HG02759 (cell line): ENCODE results near the gene FGD5.

Source experiments
- ATAC-seq: cut with Tn5 transposase; IDR thresholded peaks from one replicate; pipeline ENCODE4 v1.9.1; 2021; ENCODE audit warnings: mild to moderate bottlenecking, moderate library complexity; ENCODE audit not compliant: unreplicated experiment

Gene FGD5

DNA sequence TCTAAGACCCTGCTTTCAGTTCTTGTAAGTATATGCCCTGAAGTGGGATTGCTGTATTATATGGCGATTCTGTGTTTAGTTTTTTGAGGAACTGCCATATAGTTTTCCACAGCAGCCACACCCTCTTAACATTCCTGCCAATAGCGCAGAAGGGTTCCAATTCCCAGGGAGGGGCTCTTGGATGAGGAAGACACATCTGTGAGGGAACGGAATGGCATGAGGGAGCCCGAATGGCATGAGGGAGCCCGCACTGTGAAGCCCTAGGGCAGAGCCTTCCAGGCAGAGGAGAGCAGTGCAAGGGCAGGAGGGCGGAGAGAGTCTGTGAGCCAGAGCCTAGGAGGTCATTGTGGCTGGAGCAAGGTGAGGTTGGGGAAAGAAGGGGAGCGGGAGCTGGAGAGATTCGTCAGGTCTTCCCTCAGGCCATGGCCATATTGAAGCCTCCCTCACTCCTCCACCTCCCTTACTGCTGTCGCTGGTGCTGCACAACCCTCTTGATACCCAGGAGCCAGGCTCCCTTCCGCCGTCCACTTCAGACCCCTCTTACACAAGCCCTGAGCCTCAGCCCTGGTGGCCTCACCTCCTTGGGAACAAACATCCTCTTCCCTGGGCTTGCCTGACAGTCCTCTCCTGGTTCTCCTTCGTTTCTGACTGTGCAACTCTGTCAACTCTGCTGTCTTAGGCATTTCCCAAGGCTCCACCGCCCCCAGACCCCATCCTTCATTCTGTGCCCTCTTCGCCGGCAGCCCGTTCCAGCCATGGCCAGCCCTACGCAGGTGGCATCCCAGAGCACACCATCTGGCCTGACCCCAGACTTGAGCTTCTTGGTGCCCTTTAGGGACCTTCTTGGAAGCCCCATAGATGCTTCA, 51.4 kb downstream of the FGD5 start:
- no peak for ATAC-seq

DNA sequence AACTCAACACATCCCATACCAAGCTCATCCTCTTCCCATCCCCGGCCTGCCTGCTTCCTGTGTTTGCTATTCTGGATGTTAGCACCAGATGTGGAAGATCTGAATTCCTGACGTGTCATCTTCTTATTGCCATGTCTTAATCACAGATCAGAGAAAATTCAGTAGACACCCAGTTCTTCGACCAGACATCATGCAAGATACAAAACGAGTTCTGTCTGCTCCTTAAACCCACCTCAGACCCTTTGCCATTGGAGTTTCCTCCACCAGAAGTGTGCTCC, 52.0 kb downstream of the FGD5 start:
- ATAC-seq, result no peak

DNA sequence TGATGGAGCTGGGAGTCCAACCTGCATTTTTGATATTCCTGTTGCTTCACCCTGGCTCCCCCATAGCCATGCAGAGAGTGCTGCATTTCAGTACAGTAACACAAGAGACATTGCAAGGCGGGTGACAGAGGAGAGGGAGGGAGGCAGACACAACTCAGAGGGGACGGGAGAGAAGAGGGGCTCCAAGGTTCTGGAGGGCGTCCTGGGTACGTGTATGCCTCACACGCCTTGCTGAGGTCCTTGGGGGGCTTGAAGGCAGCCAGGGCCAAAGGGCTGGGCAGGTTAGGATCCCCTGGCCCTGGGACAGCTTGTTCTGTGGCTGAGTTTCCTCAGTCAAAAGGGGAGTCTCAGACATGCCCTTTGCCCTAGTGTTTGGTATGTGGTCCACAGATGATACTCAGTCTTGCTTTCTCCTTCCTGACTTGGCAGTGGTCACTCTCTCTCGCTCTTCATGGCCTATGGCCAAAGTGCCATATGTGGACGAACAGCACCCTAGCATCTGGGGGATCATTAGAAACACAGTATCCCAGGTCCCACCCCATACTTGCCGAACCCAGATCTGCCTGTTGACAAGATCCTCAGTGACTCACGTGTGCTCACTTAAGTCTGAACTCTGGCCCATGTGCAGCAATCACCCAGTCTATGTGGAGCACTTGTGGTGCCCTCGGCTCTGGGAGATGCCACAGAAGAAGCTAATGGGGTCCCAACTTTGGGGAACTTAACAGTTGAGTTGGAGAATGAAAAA, 52.9 kb downstream of the FGD5 start:
- no peak for ATAC-seq

DNA sequence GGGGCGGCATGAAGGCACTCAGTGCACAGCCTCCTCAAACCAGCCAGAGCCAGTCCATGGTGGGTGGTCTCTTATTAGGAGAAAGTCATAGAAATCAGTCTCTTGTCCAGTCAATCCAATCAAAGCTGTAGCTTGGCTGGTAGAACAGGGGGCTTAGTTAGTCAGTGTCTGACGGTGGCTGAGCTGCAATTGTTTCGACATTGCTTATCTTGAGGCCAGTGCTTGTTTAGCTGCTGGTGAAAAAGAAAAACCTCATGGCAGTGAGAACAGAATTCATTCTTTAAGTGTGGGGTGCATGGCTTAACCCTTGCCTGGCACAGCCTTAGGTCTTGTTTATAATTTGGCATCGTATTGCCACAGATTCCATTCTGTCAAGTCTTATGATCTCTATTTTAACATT, 53.9 kb downstream of the FGD5 start:
- ATAC-seq, result no peak

DNA sequence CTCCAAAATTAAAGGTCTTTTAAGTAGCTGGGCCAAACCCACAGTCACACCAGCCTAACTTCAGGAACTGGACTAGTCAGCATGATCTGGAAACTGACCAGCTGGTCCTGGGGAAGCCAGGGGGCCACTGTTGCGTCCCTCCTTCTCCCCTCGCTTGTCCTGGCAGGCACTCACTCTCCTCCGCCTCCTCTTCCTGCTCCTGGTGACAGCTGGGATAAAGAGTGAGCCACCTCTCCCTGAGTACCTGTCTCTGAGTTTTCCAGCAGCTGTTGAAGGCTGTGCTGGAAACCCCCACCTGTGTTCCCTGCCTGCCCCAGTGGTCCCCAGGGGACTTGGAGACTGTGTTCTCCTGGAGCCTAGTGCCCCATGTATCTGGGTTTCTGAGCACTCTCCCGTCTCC, 56.0 kb downstream of the FGD5 start:
- no peak for ATAC-seq

DNA sequence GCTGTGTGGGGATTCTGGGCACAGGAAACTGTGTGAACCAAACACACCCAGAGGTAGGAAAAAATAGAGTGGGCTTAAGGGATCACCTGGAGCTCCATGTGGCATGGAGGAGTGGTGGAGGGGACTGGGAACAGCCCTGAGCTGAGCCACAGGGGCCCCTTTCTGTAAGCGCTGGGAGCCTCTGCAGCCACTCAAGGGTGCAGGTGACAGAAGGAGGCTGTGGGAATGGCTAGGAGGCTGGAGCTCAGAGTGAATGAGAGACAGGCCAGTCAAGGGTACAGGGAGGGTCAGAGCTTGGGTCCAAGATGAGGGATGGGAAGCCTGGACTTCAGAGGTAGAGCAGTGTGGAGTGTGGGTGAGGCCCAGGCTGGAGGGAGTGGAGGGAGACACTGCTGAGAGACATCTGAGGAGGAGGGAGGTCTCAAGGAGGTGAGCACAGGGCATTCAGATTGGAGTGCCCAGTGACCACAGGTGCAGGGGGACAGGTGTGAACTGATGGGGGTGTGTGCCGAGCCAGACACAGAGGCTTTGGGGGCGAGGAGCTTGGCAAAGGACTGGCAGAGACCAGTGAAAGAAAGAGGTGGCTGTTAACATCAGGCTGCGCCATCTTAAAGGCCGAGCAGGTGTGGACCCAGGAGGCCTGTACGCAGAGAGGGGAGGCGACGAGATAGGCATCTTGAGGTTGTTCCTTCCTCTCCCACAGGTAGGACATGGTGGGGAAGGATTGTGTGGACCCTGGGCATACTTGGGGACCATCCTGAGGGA, 56.8 kb downstream of the FGD5 start:
- ATAC-seq, result no peak

DNA sequence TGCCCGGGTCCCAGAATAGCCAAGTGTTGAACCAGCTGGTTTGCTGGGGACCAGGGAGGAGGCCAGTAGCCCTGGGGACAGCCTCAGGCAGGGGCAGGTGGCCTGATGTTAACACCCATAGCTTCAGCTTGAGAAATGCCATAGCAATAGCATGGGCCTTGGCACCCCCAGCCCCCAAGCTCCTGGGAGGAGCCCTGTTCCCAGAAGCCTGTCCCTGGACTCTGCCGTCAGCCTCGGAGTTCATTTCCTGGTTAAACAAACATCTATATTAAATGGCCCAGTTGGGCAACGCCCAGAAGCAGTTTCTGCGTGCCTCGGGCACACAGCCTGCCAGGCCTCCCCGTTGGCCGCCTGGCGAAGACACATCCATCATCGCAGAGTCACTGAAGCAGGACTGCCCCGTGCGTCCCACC, 58.2 kb downstream of the FGD5 start:
- no peak for ATAC-seq

DNA sequence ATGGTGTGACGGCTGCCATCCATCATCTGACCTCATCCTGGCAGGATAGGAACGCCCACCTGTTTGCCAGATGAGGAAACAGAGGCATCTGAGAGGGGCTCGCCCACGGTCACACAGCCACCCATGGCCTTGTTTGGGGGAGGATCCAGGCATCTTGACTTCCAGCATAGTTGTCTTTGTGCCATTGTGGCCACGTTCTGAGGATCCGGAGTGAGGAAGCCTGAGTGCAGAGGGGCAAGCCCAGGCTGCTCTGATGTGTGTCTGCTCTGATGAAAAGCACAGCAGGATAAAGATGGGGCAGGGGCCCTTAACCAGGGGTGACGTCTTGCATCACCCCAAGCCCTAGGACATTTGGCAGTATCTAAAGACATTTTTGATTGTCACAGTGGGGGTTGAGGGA, 58.7 kb downstream of the FGD5 start:
- no peak for ATAC-seq

DNA sequence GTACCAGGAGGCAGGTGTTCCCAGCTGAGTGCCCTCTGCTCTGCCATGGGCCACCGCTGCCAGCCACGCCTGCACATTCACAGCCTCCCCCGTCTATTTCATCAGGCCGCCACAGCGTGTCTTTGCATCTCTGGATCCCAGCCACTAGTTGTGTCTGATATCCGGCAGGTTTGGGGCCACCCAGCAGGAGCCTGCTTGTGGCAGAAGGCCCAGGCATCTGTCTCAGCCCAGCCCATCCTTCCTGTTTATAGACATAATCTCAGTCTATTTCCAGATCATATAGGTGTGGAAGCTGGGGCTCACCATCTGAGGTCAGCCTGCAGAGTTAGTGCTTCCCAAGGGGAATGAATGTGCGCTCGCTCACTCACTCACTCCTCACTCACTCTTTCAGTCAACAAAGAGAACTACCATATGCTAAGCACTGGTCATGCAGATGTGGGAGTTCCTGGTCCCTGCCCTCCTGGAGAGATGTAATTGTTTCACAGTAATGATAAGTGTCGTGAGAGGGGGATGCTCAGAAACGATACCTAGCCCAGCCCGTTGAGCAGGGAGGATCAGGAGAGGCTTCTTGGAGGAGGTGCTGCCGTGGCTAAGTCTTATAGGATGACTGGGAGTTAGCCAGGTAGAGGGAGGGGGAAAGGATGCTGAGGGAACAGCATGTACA, 60.6 kb downstream of the FGD5 start:
- no peak for ATAC-seq

DNA sequence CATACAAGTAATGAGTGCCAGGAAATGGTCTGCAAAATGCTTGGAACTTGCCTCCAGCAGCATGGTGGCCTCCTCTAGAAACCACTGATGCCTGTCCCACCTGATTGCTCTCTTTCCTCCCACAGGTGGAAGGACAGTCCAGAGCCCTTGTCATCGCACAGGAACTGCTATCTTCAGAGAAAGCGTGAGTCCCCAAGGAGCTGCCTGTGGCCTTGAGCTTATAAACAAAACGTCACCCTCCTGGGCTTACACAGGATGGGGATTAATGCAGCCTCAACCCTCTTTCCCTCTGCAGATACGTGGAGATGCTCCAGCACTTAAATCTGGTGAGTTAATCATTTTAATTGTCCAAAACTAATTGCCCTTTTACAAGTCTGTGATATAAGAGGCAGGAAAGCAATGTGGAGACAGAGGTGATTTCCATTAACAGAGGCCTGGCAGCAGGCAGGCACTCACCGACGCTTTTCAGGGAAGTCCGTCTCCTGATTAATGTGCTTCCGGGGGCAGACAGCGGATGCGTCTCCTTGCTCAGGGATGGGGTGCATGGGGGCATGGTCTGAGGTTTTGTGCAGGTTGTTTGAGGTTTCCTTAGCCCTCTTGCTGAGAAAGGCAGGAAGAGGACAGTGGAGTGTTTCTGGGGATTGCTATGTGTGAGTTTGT, 61.8 kb downstream of the FGD5 start:
- no peak for ATAC-seq

DNA sequence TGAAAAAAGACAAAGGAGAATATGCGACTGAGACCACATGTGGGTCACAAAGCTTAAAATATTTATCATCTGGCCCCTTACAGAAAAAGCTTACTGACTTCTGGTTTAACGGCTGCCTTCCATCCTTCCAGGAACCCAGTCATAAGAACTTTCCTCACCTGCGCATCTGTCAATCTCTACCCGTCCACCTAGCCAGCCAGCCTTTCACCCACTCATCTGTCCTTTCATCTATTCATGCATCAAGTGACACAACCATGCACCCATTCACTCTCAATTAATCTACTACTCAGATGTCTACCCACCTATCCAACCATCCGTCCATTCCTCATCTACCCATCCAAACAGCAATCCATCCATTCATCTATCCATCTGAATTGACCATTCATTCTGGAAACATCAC, 64.5 kb downstream of the FGD5 start:
- ATAC-seq, result no peak

DNA sequence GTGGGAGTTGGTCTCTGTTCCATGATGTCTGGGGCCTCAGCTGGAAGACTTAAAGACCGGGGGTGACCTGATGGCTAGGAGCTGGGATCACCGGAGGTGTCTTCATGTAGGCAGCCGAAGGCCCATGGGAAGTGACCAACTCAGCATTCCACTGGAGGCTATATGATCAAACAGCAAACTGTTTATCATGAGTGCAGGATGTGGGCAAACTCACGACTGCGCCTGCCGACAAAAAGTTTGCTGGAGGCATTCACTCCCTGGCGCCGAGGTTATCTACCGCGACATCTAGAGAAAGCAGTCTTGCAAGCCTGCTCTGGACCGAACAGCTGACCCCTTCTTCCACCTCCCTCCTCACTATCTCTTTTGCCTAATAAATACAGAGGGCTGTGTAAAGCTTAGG, 65.9 kb downstream of the FGD5 start:
- no peak for ATAC-seq

DNA sequence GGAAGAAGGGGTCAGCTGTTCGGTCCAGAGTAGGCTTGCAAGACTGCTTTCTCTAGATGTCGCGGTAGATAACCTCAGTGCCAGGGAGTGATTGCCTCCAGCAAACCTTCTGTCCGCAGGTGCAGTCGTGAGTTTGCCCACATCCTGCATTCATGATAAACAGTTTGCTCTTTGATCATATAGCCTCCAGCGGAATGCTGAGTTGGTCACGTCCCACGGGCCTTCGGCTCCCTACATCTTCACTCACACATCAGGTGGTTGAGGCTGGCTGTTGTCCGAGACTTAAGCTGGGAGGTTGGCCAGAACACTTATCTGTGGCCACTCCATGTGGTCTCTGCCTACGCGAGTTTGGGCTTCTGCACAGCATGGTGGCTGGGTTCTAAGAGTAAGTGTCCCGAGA, 66.5 kb downstream of the FGD5 start:
- no peak for ATAC-seq

DNA sequence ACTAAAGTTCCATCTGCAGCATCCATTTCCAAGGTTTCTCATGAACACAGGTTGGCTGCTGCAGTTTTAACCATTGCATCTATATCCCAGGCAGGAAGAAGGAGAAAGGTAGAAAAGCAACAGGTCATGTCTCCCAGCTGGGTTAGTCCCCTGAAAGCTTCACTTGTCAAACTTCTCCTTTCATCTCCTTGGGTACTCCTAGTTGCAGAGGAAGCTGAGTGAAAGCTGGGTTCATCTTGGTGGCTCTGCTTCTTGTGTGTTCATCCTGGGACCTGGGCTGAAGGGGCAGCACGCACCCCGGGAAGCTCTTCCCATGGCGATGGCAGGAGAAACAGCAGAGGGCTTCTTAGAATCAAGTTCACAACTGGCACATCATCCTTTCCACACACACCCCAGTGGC, 67.3 kb downstream of the FGD5 start:
- no peak for ATAC-seq

DNA sequence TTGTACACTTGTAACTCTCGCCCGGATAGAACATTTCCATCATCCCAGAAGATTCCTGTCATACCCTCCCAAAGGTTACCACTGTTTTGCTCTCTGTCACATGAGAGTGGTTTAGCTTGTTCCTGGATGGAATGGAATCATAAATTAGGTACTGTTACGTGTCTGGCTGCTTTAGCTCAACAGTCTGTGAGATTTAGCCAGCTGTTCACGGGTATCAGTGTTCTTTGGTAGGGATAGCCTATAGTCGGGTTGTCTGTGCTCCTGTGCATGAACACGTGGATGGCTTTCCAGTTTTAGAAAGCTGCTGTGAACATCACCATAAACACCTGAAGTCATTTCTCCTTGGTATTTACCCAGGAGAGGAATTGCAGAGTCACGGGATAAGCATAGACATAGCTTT, 70.4 kb downstream of the FGD5 start:
- ATAC-seq, result no peak

DNA sequence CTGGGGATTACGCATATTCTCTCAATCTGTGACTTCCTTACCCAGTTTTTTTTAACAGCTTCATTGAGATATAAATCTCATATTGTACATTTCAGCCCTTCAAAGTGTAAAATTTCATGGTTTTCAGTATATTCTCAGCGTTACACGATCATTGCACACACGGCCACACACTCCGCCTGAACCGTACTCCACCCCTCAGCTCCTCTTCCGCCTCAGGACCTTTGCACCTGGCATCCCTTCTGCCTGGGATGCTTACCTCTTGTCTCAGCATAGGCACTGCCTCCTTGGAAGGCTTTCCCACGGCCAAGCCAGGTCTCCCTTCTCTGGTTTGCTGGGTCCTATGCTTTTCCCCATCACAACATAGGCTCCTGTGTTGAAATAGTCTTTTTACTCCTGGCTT, 71.2 kb downstream of the FGD5 start:
- ATAC-seq, result no peak

DNA sequence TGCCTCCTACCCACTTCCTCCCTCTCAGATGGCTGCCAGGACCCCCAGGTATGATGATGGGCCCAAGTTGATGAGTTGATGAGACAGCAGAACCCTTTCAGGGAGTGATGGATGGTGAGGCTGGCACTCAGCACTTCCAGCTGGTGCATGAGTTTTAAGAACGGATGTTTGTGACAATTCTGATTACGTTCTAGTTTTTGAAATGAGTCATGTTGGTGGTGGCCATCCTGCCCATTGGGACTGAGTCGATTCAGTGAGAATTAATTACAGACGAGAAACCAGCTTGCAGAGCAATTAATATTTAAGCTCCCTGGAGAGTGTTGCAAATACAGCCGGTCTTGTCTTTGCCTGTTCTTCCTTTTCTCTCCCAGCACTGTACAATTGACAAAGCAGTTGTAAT, 71.7 kb downstream of the FGD5 start:
- no peak for ATAC-seq

DNA sequence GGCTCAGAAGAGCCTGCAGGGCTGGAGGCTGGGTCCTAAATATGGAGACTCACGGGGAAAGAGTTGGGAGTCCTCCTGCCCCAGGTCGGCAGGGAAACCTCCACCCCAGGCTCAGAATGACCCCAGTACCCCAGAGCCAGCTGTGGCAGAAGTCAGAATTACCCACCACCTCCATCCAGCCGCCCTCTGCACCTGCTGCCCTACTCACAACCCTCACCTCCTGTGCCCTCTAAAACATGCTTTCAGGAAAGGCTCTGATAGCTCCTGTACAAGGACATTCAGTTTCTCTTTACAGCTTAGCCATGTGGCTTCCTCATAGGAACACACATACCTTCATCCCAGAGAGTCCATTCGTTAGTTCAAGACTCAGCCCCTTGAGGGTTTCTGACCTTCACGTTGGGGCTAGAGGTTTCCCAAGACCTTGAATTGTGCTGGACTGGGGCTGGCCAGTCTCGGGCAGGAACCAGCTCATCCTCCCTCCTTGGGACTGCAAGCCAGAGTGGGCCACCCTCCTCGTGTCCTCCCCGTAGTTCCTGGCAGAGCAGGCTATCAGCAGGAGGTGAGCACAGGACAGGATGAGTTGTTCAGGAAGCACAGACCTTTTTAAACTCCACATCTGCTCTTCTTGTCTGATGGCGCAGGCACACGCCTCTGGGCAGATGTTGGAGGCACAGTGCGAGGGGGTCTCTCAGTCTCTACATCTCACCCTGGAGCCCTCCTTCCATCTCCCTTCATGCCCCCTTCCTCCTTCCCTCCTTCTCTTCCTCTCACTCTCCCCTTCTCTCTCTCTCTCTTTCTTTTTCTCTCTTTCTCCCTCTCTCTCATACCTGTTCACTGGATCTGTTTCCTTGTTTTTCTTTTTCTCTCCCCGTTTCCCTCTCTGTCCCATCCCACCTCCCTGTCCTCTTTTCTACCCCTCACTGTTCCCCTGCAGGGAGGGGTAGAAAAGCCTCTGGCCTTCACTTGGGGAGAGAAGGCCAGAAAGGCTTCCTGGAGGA, 72.7 kb downstream of the FGD5 start:
- no peak for ATAC-seq

DNA sequence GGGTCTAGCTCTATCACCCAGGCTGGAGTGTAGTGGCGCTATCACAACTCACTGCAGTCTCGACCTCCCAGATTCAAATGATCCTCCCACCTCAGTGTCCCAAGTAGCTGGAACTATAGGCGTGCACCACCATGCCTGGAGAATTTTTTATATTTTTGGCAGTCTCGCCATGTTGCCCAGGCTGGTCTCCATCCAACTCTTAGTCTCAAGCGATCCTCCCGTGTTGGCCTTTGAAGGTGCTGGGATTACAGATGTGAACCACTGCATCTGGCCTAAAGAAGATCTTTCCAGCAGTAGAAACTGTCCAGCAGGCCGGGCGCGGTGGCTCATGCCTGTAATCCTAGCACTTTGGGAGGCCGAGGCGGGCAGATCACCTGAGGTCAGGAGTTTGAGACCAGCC, 73.5 kb downstream of the FGD5 start:
- ATAC-seq, result no peak

DNA sequence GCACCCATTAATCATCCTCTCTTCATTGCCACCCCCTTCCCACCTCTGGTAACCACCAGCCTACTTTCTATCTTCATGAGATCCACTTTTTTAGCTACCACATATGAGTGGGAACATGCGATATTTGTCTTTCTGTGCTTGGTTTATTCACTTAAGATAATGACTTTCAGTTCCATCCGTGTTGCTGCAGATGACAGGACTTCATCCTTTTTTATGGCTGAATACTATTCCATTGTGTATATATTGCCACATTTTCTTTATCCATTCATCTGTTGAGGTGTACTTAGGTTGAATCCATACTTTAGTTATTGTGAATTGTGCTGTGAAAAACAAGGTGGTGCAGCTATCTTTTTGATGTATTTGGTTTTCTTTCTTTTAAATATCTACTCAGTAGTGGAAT, 75.3 kb downstream of the FGD5 start:
- ATAC-seq, result no peak
